K562 (cell line): ENCODE results near the gene SET. TPM values are rescaled to one million over a fixed set of nuclear protein-coding genes. Genes with fewer than 3 reads are reported as not detected.
A peak's percentile ranks its signal among the peaks of the same experiment; 100 is the strongest.

Experiments used
- CBFA2T2 ChIP-seq: fragments of 450-650 bp; conservative IDR thresholded peaks from 2 replicates; pipeline ENCODE4 v1.6.1; 2017; ENCODE audit warnings: mild to moderate bottlenecking
- CBX2 ChIP-seq: fragments of 200-600 bp; sonication (generic); IDR thresholded peaks from one replicate; pipeline ENCODE4 v1.6.1; 2012; ENCODE audit warnings: mild to moderate bottlenecking, low read length, inconsistent platforms; ENCODE audit not compliant: insufficient read depth, poor library complexity, severe bottlenecking
- EWSR1 ChIP-seq: fragments of 450-650 bp; IDR thresholded peaks from 2 replicates; pipeline ENCODE4 v1.6.1; 2018; ENCODE audit warnings: borderline replicate concordance, mild to moderate bottlenecking, low read depth, moderate library complexity; ENCODE audit not compliant: partially characterized antibody
- GTF2E2 ChIP-seq: fragments of 200-800 bp; sonication (Bioruptor generic); IDR thresholded peaks from 2 replicates; pipeline ENCODE4 v1.6.1; 2016; ENCODE audit warnings: missing genetic modification characterization, missing compliant biosample characterization
- HDAC6 ChIP-seq: IDR thresholded peaks from 2 replicates; pipeline ENCODE4 v1.6.1; 2012; ENCODE audit warnings: low read depth, mild to moderate bottlenecking, control low read depth, inconsistent platforms, low read length, moderate library complexity
- KAT7 ChIP-seq: sonication (generic); formaldehyde crosslinking; IDR thresholded peaks from 2 replicates; pipeline ENCODE4 v1.8.0; 2022; ENCODE audit warnings: missing genetic modification reagents, mild to moderate bottlenecking, borderline replicate concordance
- SMAD1 ChIP-seq: fragments of 150-350 bp; IDR thresholded peaks from 2 replicates; pipeline ENCODE4 v1.6.1; 2014; ENCODE audit warnings: low read length, low read depth; ENCODE audit not compliant: partially characterized antibody
- TEAD4 ChIP-seq, 2 experiments: sonication (generic) in 1 of 2; formaldehyde crosslinking in 1 of 2; IDR thresholded peaks; 2 replicates each; pipeline versions ENCODE4 v1.6.1 to v1.8.0; 2012 to 2022; ENCODE audit warnings: borderline replicate concordance in 1 of 2, inconsistent platforms in 1 of 2, low read length in 1 of 2, mild to moderate bottlenecking in 1 of 2, missing genetic modification reagents in 1 of 2
- ZFP1 ChIP-seq: fragments of 450-650 bp; formaldehyde crosslinking; IDR thresholded peaks from 2 replicates; pipeline ENCODE4 v1.4.0; 2020; ENCODE audit warnings: mild to moderate bottlenecking, mixed read lengths
- ZNF140 ChIP-seq: fragments of 250-450 bp; sonication (Bioruptor Pico); IDR thresholded peaks from 2 replicates; pipeline ENCODE4 v1.8.0; 2021; ENCODE audit warnings: moderate library complexity, mild to moderate bottlenecking, inconsistent platforms
- ZNF57 ChIP-seq: fragments of 450-650 bp; formaldehyde crosslinking; IDR thresholded peaks from 2 replicates; pipeline ENCODE4 v1.4.0; 2020; ENCODE audit warnings: mild to moderate bottlenecking, moderate library complexity
- polyA plus RNA-seq, 8 experiments: library from polyadenylated mRNA; depleted of rRNA in 4 of 8; stranded (reverse) in 5 of 8; unstranded in 3 of 8; fragments of >200 nt; fragmentation: Nextera tagmentation in 2 of 8; fragmentation: Illumina TruSeq in 1 of 8; extraction: Ambion mirVana in 2 of 8; extraction: Trizol in 1 of 8; gene quantifications; 2 replicates each; pipeline versions ENCODE4 v1.2.1 to v1.2.3, GENCODE V29; 2011 to 2014; ENCODE audit warnings: inconsistent platforms in 1 of 8, missing spikeins in 1 of 8
- total RNA-seq, 7 experiments: library from RNA; depleted of rRNA in 6 of 7; stranded (reverse); fragments of >200 nt in 6 of 7; fragmentation: Illumina TruSeq in 2 of 7; extraction: Trizol in 2 of 7; gene quantifications; 2 replicates each; pipeline versions ENCODE4 v1.2.1 to v1.2.3, GENCODE V29; 2011 to 2021; ENCODE audit warnings: low replicate concordance in 1 of 7
- TF ChIP-seq, protein P1 (sequence below), 2 experiments: fragments of 450-650 bp; conservative IDR thresholded peaks; 2 replicates each; pipeline ENCODE4 v1.6.1; 2017; ENCODE audit warnings: mild to moderate bottlenecking in 2 of 2, moderate library complexity in 2 of 2
- TF ChIP-seq, protein P2 (sequence below): fragments of 450-650 bp; IDR thresholded peaks from 2 replicates; pipeline ENCODE4 v1.7.1; 2018; ENCODE audit warnings: mild to moderate bottlenecking, low read depth; ENCODE audit not compliant: partially characterized antibody
- TF ChIP-seq, protein P3 (sequence below): sonication (generic); formaldehyde crosslinking; IDR thresholded peaks from 2 replicates; pipeline ENCODE4 v1.8.1; 2023; ENCODE audit warnings: mild to moderate bottlenecking, missing genetic modification reagents

SET gene
- total and polyA plus RNA-seq, 9 of the 15 experiments (the other 6 are each of a cell fraction or from before 2014, with no cell fraction given) = 404 to 1,447 (median 907) TPM

DNA sequence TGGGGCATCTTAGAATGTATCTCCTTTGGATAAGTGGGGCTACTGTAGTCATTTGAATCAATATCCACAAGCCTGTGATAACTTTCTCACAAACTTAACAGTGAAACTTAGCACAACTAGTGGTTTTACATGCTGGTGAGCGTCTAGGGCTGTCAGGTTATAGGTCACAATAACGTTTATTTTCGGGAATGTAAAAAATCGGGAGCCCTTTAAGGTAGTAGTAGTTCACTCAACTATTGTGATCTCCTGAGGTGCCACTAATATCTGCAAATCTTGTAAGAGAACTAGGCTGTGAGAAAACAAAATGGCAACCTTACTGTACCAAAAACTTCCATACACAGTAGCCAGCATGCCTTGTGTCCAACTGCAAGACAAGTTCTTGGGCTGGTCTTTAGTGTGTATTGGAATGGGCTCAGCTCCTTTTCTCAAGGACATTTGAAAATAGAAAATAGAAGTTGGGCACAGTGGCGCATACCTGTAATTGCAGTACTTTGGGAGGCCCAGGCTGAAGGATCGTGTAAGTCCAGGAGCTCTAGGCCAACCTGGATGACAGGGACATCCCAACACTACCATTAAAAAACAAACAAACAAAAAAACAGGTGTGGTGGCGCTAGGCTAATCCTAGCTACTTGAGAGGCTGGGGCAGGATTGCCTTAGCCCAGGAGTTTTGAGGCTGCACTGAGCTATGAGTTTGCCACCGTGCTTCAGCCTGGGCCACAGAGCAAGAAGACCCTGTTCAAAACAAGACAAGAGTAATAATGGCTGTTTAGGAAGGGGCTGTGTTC, 8.1 kb downstream of the SET start (continued):
- TF ChIP-seq, protein P1, sequence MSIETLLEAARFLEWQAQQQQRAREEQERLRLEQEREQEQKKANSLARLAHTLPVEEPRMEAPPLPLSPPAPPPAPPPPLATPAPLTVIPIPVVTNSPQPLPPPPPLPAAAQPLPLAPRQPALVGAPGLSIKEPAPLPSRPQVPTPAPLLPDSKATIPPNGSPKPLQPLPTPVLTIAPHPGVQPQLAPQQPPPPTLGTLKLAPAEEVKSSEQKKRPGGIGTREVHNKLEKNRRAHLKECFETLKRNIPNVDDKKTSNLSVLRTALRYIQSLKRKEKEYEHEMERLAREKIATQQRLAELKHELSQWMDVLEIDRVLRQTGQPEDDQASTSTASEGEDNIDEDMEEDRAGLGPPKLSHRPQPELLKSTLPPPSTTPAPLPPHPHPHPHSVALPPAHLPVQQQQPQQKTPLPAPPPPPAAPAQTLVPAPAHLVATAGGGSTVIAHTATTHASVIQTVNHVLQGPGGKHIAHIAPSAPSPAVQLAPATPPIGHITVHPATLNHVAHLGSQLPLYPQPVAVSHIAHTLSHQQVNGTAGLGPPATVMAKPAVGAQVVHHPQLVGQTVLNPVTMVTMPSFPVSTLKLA (conservative IDR thresholded peaks at IDR 0.05) = no peak
- TF ChIP-seq, protein P2, sequence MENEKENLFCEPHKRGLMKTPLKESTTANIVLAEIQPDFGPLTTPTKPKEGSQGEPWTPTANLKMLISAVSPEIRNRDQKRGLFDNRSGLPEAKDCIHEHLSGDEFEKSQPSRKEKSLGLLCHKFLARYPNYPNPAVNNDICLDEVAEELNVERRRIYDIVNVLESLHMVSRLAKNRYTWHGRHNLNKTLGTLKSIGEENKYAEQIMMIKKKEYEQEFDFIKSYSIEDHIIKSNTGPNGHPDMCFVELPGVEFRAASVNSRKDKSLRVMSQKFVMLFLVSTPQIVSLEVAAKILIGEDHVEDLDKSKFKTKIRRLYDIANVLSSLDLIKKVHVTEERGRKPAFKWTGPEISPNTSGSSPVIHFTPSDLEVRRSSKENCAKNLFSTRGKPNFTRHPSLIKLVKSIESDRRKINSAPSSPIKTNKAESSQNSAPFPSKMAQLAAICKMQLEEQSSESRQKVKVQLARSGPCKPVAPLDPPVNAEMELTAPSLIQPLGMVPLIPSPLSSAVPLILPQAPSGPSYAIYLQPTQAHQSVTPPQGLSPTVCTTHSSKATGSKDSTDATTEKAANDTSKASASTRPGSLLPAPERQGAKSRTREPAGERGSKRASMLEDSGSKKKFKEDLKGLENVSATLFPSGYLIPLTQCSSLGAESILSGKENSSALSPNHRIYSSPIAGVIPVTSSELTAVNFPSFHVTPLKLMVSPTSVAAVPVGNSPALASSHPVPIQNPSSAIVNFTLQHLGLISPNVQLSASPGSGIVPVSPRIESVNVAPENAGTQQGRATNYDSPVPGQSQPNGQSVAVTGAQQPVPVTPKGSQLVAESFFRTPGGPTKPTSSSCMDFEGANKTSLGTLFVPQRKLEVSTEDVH = no peak
- TF ChIP-seq EWSR1 (peak; percentile 15), KAT7 (CRISPR knock-in tag) (peak; percentile 47; the same call in 1 of the 2 replicates), ZNF57 (CRISPR knock-in tag) (no peak), GTF2E2 (tag) (no peak), ZFP1 (CRISPR knock-in tag) (no peak), SMAD1 (peak; percentile 50), CBX2 (no peak), ZNF140 (CRISPR knock-in tag) (no peak), HDAC6 (no peak), CBFA2T2 (0 out of 2 replicates have a peak, but pooled peaks have one; percentile 1), TEAD4 (IDR thresholded peaks at IDR 0.05; ENCODE audit: low read length) (no peak), TEAD4 (CRISPR knock-in tag; IDR thresholded peaks at IDR 0.05; ENCODE audit: borderline replicate concordance) (no peak)
- TF ChIP-seq, protein P3, sequence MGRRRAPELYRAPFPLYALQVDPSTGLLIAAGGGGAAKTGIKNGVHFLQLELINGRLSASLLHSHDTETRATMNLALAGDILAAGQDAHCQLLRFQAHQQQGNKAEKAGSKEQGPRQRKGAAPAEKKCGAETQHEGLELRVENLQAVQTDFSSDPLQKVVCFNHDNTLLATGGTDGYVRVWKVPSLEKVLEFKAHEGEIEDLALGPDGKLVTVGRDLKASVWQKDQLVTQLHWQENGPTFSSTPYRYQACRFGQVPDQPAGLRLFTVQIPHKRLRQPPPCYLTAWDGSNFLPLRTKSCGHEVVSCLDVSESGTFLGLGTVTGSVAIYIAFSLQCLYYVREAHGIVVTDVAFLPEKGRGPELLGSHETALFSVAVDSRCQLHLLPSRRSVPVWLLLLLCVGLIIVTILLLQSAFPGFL = peak; percentile 80; the same call in 1 of the 2 replicates
